ENCODE data around the gene CFAP69. TPM values are rescaled to one million over a fixed set of nuclear protein-coding genes. Genes with fewer than 3 reads are reported as not detected.

CFAP69 gene
- total RNA-seq, 1 experiment from 2014 or later, result 15.0 TPM

DNA sequence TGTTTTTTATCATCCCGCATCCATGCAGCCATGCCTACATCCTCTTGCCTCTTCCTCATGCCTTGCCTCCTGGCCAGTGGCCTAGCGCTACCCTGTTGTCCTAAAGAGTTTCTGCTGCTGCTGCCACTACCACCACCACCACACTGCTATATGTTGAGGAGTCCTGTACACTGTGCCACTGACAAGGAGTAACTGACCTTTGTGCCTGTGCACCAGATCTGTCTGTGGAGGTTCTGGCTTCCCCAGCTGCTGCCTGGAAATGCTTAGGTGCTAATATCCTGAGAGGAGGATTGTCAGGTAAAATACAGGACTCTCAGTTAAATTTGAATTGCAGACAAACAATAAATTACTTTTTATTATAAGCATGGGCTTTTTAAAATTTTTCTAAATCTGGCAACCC is 7.0 kb upstream of the CFAP69 start:
- H3K4me3 ChIP-seq, result no peak overlapping the region
- H3K27me3 ChIP-seq (ENCODE audit: insufficient read depth, low read depth), result no peaks in the 10 kb centered on the region
- intact Hi-C loops (cut with micrococcal nuclease; ENCODE audit: unreplicated experiment), result no loop called here
- CTCF ChIA-PET, result interaction anchor here (0.6 kb wide), 1 partner anchor 85 kb away, joined by 3 read pairs; no protein-coding TSS in a partner anchor
- H3K4me1 ChIP-seq (replicated peaks; ENCODE audit: insufficient read depth), result no peaks in the 10 kb centered on the region
- no peaks in the 10 kb centered on the region for H3K9me2 ChIP-seq (ENCODE audit: insufficient read depth)
- H3K4me2 ChIP-seq, result no peak overlapping the region
- no peaks in the 10 kb centered on the region for H3F3A ChIP-seq (ENCODE audit: insufficient read depth, low read depth)
- TF ChIP-seq CTCF (conservative IDR thresholded peaks at IDR 0.05) (no peak), EZH2 (IDR thresholded peaks at IDR 0.05; ENCODE audit: low read depth) (no peak)
- H3K27ac ChIP-seq, result no peak overlapping the region
- H4K20me1 ChIP-seq (ENCODE audit: insufficient read depth), result no peaks in the 10 kb centered on the region
- H3K79me2 ChIP-seq (ENCODE audit: low read depth), result no peaks in the 10 kb centered on the region
- no peak overlapping the region for H2AFZ ChIP-seq
- no peaks in the 10 kb centered on the region for H3K9me3 ChIP-seq (ENCODE audit: insufficient read depth, low read depth)
- no peaks in the 10 kb centered on the region for H3K36me3 ChIP-seq (ENCODE audit: low read depth)
- no TSS peak for BruUV-seq (replicated peaks)
- no peak for DNase-seq
- POLR2A ChIA-PET (ENCODE audit: unreplicated experiment), result no interaction called here

DNA sequence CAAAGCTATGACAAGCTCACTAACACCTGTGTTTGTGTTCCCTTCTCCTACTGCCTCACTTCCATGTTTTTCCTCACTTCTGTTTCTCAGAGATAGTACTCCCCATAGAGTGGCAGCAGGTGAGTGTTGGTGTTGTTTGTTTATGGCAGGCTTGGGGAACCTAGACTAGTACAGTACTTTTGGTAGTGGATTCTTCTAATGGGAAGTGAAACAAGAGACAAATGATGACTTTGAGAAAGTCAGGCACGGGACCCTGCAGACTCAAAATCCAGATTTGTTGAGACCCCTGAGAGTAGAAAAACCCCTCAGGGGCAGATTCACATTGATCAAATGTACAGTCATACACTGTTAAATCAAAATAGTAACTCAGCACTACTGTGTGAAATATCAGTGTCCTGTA is 6.4 kb upstream of the CFAP69 start:
- no peak overlapping the region for H3K4me2 ChIP-seq
- no peaks in the 10 kb centered on the region for H3F3A ChIP-seq (ENCODE audit: insufficient read depth, low read depth)
- H3K36me3 ChIP-seq (ENCODE audit: low read depth), result no peaks in the 10 kb centered on the region
- H3K9me3 ChIP-seq (ENCODE audit: insufficient read depth, low read depth), result no peaks in the 10 kb centered on the region
- no TSS peak for BruUV-seq (replicated peaks)
- no peaks in the 10 kb centered on the region for H3K9me2 ChIP-seq (ENCODE audit: insufficient read depth)
- ChIA-PET CTCF (no interaction called here), POLR2A (ENCODE audit: unreplicated experiment) (no interaction called here)
- H2AFZ ChIP-seq, result no peak overlapping the region
- intact Hi-C loops (cut with micrococcal nuclease; ENCODE audit: unreplicated experiment), result no loop called here
- no peak overlapping the region for H3K27ac ChIP-seq
- H3K79me2 ChIP-seq (ENCODE audit: low read depth), result no peaks in the 10 kb centered on the region
- no peaks in the 10 kb centered on the region for H3K4me1 ChIP-seq (replicated peaks; ENCODE audit: insufficient read depth)
- no peak for DNase-seq
- no peaks in the 10 kb centered on the region for H4K20me1 ChIP-seq (ENCODE audit: insufficient read depth)
- H3K4me3 ChIP-seq, result no peak overlapping the region
- H3K27me3 ChIP-seq (ENCODE audit: insufficient read depth, low read depth), result no peaks in the 10 kb centered on the region
- TF ChIP-seq CTCF (conservative IDR thresholded peaks at IDR 0.05) (no peak), EZH2 (IDR thresholded peaks at IDR 0.05; ENCODE audit: low read depth) (no peak)

DNA sequence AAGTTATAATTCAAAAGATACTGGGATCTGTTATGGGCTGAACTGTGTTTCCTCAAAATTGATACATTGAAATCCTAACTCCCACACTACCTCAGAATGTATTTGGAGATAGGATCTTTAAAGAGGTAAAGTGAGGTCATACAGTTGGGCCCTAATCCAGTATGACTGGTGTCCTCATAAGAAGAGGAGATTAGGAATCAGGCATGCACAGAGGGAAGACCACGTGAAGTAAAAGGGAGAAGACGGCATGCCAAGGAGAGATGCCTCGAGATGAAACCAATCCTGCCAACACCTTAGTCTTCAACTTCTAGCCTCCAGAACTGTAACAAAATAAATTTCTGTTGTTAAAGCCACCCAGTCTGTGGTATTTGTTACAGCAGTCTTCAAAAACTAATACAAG is 5.9 kb upstream of the CFAP69 start:
- no peaks in the 10 kb centered on the region for H3F3A ChIP-seq (ENCODE audit: insufficient read depth, low read depth)
- H3K4me3 ChIP-seq, result no peak overlapping the region
- H3K27ac ChIP-seq, result no peak overlapping the region
- intact Hi-C loops (cut with micrococcal nuclease; ENCODE audit: unreplicated experiment), result no loop called here
- ChIA-PET POLR2A (ENCODE audit: unreplicated experiment) (no interaction called here), CTCF (no interaction called here)
- H3K4me2 ChIP-seq, result no peak overlapping the region
- H3K4me1 ChIP-seq (replicated peaks; ENCODE audit: insufficient read depth), result no peaks in the 10 kb centered on the region
- DNase-seq, result no peak
- no peaks in the 10 kb centered on the region for H3K27me3 ChIP-seq (ENCODE audit: insufficient read depth, low read depth)
- H3K9me2 ChIP-seq (ENCODE audit: insufficient read depth), result no peaks in the 10 kb centered on the region
- H3K36me3 ChIP-seq (ENCODE audit: low read depth), result no peaks in the 10 kb centered on the region
- no peak for TF ChIP-seq EZH2 (IDR thresholded peaks at IDR 0.05; ENCODE audit: low read depth)
- no peak for TF ChIP-seq CTCF (conservative IDR thresholded peaks at IDR 0.05)
- no peak overlapping the region for H2AFZ ChIP-seq
- H3K79me2 ChIP-seq (ENCODE audit: low read depth), result no peaks in the 10 kb centered on the region
- no TSS peak for BruUV-seq (replicated peaks)
- H4K20me1 ChIP-seq (ENCODE audit: insufficient read depth), result no peaks in the 10 kb centered on the region
- no peaks in the 10 kb centered on the region for H3K9me3 ChIP-seq (ENCODE audit: insufficient read depth, low read depth)

Measured in PC-9 (cell line).